NCI-H748 (cell line): ENCODE measurements around the gene AQP6.
"Not testable (repeated sequence)": the region's sequence is repeated elsewhere in the genome, so short reads cannot be mapped to it uniquely, and the experiment has no call there.

Experiments used
- DNase-seq: peaks from one replicate; lab custom pipeline; 2025; ENCODE audit not compliant: unreplicated experiment; lab: John Stamatoyannopoulos, UW

Gene AQP6

DNA sequence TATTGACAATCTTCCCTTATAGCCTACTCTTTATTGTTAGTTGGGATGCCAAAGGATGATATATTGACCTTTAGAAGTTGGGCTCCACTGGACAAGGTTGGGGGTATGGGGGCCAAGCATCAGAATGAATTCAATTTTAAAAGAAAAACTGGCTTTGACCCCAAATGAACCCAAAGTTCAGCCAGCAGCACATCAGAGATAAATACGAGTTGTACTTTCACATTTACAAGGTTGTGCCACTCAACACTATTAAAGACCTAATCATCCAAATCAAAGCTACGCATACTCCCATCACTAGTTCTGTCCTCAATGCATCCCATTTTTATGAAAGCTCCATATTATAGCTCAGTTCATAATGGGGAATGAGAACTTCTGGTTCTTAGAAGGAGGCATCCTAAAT lies 16.7 kb downstream of the AQP6 start:
- not testable (repeated sequence) for DNase-seq

DNA sequence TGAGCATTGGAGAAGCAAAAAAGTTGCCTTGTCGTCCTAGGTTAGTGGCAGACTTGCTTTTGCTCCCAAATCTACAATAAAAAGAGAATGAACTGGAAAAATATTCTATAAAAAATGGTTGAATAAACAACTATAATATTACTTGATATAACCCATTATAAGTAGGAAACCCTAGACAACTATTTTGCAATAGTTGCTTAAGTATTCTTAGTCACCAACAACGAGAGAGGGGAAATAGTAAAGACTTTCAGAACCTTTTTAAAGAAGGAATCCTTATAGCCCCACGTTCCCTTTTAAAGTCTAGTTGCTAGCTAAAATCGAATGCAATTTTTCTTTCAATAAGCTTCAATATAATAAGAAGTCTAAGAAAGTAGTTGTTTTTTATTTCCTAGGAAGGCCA lies 17.5 kb downstream of the AQP6 start:
- no peak for DNase-seq

DNA sequence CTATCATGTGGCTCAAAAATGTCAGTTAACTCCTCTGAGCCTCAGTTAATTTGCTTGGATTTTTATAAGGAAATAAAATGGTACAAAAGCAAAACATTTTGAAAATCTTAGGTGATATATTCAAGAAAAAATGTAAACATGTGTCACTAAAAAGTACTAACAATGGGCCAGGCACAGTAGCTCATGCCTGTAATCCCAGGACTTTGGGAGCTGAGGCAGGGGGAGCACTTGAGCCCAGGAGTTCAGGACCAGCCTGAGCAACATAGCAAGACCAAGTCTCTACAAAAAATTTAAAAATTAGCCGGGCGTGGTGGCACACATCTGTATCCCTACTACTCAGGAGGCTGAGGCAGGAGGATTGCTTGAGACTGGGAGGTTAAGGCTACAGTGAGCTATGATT lies 25.7 kb downstream of the AQP6 start:
- DNase-seq = no peak

DNA sequence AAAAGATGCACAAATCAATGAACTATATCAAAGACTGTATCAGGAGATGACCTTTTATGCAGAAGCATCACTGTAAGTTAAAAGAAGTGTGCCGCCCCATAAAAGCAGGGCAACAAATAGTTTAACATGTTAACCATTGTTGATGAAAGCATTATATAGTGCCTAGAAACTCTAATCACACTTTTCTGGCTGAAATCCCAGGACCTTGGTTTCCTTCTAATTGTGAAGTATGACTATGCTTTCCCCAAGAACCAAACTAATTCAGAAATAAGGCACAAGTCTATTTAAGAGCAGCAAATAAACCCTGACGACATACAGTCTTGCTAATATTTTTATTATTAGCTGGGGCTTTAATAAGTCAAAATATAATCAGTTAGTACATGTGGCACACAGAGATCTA lies 30.8 kb downstream of the AQP6 start:
- no peak for DNase-seq

DNA sequence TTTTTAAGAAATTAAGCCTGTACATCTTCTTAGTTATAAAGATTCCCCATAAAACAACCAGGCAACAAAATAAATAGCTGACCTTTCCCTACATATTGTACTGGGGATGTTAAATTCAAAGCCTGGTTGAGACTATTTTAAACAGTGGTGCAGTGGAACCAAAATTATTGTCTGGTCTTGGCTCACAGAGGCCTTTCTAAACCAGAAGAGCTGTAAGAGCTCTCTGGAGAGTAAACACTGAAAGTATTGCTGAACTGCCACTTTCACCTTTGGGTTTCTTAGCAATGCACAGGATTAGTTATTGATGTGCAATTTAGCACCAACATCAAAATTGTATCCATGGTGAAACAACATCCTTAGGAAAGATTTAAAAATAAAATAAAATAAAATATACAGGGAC lies 31.9 kb downstream of the AQP6 start:
- no peak for DNase-seq

DNA sequence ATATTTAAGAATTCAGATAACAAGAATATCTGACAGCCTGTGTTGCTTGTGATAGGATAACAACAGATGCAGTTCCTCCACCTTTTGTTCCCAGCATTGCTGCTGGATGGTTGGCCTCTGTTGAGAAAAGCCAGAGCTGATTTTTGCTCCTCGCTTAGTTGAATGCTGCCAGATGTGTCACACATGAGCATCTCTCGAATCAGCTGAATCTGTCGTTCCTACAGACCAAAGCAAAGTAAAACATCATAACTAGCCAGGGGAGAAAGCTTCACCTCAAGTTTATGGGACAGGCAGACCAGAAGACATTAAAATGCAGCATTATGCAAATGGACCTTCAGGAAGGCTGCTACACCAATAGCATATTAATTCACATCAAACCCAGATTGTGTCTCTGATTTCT lies 32.4 kb downstream of the AQP6 start:
- no peak for DNase-seq

DNA sequence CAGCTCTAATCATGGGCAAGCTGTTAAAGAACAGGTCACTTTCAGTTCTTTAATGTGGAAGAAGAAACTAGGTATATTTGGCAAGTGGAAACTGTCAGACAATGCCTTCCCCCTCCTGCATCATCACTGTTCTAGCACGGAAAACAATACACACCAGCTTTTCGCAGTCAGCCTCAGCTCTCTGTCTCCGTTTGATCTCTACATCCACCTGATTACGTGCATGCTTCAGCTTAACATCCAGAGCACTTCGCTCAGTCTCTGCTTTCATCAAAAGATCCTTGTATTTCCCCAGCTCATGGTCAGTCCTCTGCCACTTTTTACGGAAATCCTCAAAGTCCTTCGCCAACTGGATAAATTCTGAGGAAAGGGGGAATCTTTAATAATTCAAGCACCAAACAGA lies 33.5 kb downstream of the AQP6 start:
- DNase-seq = no peak

DNA sequence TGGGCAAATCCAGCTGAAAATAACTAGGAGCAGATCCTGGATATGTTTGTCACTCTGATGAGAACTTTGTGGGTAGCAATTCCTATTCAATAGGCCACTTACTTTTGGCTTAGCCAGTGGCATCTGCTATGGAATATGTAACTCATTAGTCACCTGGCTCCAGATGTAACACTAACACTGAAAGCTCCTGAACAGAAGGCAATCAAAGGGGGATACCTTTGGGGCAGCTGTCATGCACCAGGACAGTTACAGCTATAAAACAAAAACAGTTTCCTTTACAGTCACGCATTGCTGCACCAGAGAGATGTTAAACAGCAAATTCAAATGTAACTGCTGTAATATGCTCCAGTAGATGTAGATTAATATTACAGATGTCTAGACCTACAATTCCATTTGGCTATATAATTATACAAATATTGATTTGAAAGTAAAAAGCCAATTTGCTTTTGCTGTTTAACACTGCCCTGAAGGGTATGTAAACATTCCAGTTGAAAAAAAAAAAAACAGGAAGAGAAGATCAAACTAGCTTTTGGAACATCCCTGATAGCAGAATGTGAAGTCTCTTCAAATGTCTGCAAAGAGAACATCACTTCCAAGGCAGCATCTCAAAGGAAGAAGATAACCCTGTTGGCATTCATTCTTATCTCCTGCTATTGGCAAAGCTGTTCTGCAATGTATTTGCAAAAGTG lies 34.2 kb downstream of the AQP6 start:
- no peak for DNase-seq

DNA sequence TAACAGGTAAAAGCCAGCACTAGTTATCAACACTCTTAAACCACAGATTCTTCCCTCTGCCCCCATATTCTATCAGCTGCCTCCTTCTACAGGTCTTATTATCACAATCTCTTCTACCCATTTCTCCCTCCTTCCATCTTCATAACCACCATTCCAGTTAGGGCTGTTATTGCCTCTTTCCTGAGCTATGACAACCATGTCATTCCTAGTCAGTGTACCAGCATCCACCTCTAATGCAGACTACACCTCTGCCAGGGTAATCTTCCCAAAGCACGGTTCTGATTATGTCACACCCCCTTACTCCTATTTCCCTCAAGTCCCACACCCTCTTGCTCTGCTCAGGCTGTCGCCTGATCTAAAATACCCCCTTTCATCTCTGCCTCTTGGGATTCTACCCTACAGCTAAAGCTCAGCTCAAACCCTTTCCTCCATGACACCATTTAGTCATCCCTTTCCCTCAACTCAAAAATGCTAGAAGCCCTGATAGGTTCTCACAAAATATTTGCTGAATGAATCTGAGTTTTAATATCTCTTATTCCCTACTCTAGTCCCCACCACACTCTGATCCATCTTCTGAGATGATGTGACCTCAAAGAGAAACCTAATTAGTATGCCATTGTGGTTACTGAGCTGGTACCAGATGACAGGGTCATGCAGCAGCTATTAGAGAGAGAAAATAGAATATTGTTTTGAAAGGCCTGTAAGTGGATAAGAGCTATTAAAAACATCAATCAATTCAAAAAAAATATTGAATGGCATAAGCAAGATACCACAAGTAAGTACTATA lies 40.8 kb downstream of the AQP6 start:
- DNase-seq = no peak

DNA sequence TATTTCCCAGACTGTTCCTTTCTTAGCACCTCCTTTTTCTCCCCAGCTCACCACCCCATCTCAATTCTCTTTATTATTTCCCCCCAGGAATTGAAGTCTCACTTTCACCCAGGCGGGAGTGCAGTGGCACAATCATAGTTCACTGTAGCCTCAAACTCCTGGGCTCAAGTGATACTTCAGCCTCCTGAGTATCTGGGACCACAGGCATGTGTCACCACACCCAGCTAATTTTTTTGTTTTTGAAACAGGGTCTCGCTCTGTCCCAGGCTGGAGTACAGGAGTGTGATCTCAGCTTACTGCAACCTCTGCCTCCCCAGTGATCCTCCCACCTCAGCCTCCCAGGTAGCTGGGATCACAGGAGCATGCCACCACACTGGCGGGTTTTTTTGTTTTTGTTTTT lies 41.6 kb downstream of the AQP6 start:
- no peak for DNase-seq

DNA sequence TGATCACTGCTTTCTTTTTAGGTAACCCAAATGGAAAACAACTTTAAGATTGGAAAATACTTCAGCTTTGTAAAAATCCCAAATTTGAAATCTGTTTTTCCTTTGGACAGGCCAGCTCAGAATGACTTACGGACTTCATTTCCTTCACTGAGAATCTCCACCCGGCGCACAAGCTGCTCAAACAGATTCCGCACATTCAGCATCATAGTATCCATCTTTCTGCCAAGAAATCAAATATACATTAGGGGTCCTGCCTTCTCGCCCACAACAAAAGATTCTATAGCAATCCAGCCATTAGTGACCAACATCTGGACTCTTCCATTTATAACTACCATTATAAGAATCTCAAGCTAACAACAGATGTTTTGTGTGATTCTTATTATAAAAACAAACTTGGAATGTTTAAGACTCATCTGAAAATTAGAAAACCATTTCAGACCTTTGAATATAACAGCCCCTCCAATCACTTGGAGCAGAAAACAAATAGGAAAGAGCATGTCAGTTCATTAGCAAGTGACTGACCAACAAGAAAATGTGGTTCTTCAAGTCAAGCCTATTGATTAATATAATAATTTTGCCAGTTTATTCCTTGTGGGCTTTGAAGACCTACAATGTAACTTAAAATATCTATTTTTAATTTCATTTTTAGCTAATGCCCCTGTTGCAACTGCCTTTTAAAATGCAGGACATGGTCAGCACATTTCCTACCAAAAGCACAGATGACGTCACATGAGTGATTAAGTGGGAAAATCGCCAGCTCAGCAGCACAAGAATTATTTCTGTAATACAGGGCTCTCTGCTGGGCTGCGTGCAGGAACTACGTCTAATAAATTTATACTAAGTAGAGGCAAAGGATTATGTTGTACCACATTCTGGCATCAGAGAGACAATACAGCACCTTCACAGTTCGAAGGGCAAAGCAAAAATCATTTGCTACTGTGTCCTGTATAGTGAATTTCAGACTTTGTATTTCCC lies 44.0 kb downstream of the AQP6 start:
- no peak for DNase-seq

DNA sequence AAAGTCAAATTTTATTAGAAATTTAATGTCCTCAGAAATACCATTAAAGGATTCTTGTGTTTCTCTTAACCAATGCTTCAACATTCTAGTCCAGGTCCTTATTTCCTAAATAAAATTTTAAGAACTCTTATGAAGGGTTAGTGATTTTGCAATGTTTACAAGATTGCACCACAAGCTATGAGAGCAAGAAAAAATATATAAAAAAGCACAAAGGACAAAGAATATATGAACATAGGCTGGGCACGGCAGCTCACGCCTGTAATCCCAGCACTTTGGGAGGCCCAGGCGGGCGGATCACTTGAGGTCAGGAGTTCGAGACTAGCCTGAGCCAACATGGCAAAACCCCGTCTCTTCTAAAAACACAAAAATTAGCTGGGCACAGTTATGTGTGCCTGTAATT lies 44.9 kb downstream of the AQP6 start:
- DNase-seq = no peak

DNA sequence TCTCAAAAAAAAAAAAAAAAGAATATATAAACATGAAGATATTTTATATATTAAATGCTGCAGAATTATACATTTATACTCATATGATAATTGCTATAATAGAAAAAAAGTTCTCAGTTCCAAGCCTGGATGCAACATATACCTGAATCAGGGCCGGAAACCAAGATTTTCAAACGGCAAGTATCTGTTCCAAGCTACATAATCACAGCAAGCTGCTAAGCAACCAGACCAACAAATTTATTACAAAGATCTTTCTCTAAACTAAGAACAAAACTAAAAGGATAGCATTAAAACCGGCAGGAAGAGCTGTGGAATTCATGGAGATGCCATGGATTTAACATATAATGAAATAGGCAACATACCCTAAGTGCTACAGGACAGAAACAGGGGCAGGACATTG lies 45.4 kb downstream of the AQP6 start:
- DNase-seq = no peak

DNA sequence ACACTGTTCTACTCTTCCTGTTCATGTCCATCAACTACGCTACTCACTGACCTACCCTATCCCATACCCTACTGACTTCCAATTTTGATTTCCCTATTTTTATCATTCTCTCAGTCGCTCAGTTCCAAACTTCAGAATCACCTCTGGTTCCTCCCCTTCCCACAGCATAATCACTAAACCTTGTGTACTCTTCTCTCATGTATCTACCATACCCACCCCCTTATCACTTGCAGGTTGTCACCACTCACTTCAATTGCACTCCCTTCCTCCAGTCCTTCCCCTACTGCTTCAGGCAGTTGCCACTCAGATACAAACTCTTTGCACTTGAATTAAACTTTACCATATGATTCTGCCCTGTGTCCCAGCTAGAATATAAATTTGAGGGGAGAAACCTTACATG lies 46.2 kb downstream of the AQP6 start:
- DNase-seq = no peak

DNA sequence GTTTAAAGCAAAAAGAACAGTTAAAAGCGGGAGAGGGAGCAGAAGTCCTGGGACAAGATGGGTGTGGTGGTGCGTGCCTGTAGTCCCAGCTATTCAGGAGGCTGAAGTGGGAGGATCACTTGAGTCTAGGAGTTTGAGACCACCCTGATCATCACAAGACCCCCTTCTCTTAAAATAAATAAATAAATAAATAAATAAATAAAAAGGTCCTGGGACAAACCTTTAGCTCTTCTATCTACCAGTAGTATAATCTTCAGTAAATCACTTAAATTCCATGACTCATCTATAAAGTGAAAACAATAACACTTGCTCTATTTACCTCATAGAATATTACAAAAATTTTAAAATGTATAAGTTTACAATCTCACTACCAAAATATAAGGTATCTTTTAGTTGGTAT lies 46.8 kb downstream of the AQP6 start:
- DNase-seq = no peak

DNA sequence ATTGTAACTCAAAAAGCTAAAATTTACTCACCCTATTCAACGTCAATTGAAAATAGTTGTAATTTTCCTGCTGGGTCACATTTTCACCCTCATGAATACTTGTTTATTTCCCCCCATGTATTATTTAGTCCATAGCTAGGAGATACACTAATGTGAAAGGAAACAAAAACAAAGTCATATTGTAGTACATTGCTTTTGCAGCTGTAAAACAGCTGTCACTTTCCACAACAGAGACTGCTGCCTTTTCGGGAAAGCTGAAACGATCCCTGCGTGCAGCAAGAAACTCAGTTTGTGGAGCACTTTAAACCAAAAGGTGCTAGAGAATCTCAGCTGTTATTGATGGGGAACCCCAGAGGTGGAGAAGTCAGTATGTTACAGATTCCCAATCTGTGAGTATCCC lies 48.3 kb downstream of the AQP6 start:
- no peak for DNase-seq

DNA sequence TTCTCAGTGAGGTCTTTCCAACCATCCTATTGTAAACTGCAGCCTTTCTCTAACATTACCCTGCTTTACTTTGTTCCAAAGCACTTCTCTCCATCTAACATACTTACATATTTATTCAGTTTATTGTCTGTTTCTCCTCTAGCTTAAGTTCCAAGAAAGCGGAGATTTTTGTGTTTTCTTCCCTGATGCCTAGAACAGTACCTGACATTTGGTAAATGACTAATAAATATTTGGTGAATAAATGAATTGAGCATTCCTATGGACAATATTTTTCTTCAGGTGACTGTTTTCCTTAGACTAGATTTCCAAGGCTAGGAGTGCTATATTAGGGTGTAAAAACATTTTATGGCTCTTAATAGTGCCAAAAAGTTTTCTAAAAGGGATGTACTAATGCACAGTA lies 50.2 kb downstream of the AQP6 start:
- DNase-seq = no peak

DNA sequence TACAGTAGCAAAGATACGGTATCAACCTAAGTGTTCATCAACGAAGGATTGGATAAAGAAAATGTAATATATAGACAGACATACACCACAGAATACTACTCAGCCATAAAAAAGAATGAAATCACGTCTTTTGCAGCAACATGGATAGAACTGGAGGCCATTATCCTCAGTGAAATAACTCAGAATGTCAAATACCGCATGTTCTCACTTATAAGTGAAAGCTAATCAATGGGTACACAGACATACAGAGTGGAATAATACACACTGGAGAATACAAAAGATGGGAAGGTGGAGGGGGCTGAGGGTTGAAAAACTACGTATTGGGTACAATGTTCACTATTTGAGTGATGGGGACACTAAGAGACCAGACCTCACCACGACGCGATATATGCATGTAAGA lies 51.5 kb downstream of the AQP6 start:
- DNase-seq = no peak

DNA sequence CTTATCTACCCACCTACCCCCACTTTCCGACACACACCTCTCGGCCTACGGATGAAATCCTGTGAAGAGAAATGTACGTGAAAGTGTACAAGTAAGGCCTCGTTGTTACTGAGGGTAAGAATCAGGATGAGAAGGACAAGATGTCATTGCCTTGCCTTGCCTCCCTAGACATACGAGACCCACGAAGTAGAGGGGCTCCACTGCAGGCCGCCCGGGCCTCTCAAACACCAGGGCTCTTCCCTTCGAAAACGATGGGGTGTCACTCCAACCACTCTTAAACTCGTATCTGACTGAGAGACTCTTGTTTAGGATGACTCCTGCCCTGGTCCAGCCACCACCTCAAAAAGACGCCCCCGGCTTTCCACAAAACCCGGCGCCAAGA lies 52.0 kb downstream of the AQP6 start:
- peak; percentile 50 for DNase-seq

DNA sequence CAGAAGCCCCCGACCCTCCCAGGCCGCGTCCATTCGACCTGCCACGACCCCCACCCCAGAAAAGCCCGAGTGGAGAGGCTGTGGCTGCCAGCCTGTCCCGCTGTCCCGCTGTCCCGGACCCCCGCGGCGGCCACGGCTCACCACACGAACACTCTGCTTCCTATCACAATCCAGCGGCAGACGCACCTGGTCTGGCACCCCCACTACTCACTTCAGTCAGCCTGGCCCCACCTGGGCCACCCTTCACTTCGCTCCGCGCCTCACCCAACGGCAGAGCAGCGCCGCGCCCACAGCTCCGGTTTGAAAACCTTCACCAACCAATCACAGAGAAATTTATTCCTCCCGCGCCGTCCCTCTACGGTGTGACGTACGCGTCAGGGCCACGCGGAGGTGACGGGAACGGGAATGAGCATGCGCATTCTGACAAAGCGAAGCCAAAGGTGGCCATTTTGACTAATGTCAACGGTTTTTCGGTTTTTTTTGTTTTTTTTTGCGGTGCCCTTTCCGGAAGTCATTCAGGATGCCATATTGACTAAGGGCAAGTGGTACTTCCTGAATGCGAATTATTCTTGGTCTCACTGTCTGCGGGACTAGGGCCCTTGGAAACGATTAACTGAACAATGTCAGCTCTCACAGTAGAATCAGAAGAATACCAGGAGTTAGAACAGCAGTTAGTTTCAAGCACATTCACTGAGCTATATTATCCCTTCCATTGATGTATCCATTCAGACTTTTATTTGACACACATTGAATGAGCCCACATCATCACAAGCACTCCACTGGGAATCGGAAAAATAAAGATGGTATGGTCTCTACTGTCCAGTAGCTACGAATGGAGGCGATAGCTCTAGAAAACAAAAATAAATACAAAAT lies 52.7 kb downstream of the AQP6 start, which contains the start of gene RACGAP1:
TSS of gene RACGAP1 (minus strand) at position 308 of the 873 bp plus-strand sequence. CDS start 8,779 bp downstream, outside the sequence.
- DNase-seq = peak; percentile 99

DNA sequence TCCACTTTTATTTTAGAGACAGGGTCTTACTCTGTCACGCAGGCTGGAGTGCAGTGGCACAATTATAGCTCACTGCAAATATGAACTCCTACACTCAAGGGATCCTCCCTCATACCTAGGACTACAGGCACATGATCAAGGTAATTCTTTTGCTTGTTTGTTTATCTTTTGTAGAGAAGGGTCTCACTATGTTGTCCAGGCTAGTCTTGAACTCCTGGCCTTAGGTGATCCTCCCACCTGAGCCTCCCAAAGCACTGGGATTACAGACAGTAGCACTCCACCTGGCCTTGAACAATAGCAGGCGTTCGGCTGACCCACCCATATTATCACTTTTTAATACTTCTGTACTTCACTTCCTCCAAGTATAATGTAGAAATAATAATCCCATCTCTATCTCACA lies 53.9 kb downstream of the AQP6 start:
- DNase-seq = no peak
